Heart left ventricle (tissue), 13 donors: ENCODE results near the gene PRR19.

ENCODE experiments used
- CTCF ChIP-seq, 12 donors: fragments of 200-600 bp; sonication (generic) in 4 of 12; IDR thresholded peaks; one replicate each; pipeline versions ENCODE4 v1.5.0 to v1.8.0; 2018 to 2022; ENCODE audit warnings: antibody characterized with exemption in 12 of 12, mild to moderate bottlenecking in 5 of 12
- POLR2A ChIP-seq, 2 donors: fragments of 450-650 bp; IDR thresholded peaks; one replicate each; pipeline ENCODE4 v1.6.1; 2017; ENCODE audit warnings: antibody characterized with exemption in 2 of 2, mild to moderate bottlenecking in 2 of 2, moderate library complexity in 2 of 2
- donor health status: ischemic (EF 13 %, LVEDD 7.1; RV severe dilation, severe dysfunction).
- donor health status: DM: no; HTN: yes; CAD: no.
- donor health status: DM: no; HTN: no; CAD: no.
- donor health status: ischemic (EF 25% LVEDD 6.9; RV normal size, moderate dysfunction).
- donor health status: ischemic (EF 25% LVEDD 5.7; RV mildly dilated, moderate dysfunction).
- donor health status: ischemic (EF 35%, LVEDD 5.7; RV mildly dilated, moderate dysfunction).
- donor health status: nonischemic (EF 11% LVEDD 7.7; RV severe dilation, severe dysfunction).
- donor health status: DM: yes; HTN: yes; CAD: no.
- donor health status: PGD.
- donor health status: ischemic (EF 29% LVEDD 5.4; RV normal size, mild dysfunction).
- donor health status: nonischemic (EF 23%, LVEDD 6.1; RV moderate dilation, normal function).

- TF ChIP-seq CTCF (IDR thresholded peaks at IDR 0.05): no peak
- no peak for TF ChIP-seq POLR2A (IDR thresholded peaks at IDR 0.05)
These were observed 46.3 kb downstream of the PRR19 start for GRCh38 chr19:42348211-42348610.
